GM21529 (cell line): ENCODE data around the gene ARHGAP26.

Source experiments
- ATAC-seq: cut with Tn5 transposase; IDR thresholded peaks from one replicate; pipeline ENCODE4 v1.9.1; 2021; ENCODE audit not compliant: unreplicated experiment

ARHGAP26 gene

GRCh38 chr5:143002459-143003327 is 232.5 kb downstream of the ARHGAP26 start:
- ATAC-seq: peak; percentile 77

GRCh38 chr5:143003328-143003636 is 233.1 kb downstream of the ARHGAP26 start:
- no peak for ATAC-seq

DNA sequence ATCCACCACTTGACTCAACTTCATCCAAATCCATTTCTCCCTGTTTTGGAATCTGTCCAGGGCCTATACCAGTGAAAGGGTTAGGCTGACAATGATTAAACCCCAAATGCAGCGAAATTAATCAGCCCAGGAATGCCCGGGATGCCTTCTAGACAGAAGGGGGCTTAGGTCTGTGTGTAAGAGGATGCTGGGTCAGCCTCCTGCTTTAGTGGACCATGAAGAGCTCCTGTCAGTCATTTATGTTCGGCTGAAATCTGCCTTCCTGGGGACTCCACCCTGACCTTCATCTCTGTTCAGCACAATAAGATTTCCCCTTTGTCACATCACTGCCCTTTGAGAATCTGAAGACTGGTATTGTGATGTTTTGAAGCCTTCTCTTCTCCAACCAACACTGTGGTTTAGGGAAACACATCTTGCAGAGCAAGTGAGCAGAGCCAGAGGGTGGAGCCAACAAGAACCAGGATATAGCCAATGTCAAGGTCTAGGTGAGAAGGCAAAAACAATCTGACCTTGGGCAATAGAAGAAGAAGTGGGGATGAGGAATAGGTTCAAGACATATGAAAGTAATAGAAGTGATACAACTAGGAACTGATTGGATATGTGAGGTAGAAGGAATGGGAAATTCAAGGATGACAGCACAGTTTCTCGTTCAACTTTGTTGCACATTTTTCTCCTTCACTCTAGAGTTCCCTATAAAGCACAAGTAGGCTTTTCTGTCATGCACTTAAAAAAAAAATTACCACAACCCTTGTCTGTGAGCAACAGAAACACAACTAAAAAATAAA is 234.4 kb downstream of the ARHGAP26 start:
- ATAC-seq: peak; percentile 42

- no peak for ATAC-seq
These were observed 236.3 kb downstream of the ARHGAP26 start for GRCh38 chr5:143006501-143006900.

- ATAC-seq: no peak
These were observed 237.9 kb downstream of the ARHGAP26 start for GRCh38 chr5:143008032-143008431.

- ATAC-seq: peak; percentile 80
These were observed 238.8 kb downstream of the ARHGAP26 start for GRCh38 chr5:143008809-143009521.

DNA sequence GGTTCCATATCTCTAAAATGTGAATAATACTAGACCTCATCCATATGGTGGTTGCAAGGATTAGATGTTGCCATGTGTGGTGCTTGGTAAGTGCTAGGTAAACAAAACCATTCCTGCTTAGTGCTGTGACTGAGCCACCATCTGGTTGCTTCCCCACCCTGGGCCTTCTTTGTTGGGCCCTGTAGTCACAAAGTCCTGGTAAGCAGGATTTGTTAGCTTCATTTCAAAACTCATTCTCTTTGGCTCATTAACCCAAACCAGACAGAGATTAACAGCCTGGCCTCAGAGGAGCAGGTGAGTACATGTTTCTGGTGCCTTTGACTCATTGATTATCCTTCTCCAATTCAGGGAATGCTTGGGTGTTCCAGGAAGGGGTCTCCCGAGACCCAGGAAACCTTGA is 240.2 kb downstream of the ARHGAP26 start:
- ATAC-seq: no peak

- ATAC-seq: no peak
These were observed 241.4 kb downstream of the ARHGAP26 start for GRCh38 chr5:143011585-143011984.

DNA sequence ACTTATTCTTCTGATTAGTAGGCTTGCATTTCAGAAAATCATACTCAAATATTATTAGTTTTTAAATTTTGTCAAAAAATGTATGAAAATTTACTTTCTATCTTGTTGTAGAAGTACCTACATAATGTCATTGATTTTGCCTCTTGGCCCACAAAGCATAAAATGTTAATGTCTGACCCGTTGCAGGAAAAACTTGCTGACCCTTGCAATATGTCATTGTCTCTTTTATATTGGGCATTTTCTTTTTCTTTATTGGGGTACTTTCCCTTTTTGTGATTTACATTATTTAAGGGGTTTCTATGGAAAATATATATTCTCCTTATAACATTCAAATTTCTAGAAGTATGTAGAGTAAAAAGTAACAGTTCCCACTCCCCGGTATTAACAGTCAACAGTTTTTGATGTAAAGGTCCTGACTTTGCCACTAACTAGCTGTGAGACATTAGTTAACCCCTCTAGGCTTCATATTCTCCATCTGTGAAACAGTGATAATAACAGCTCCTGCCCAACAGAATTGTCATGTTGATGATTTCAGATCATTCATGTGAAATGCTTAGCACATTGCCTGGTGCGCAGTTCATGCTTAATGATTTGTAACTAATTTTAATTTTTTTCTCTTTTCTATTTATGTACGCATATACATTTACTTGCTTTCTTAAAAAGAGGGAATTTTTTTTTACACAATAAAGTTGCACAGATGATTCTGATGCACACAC is 243.2 kb downstream of the ARHGAP26 start:
- ATAC-seq: no peak

DNA sequence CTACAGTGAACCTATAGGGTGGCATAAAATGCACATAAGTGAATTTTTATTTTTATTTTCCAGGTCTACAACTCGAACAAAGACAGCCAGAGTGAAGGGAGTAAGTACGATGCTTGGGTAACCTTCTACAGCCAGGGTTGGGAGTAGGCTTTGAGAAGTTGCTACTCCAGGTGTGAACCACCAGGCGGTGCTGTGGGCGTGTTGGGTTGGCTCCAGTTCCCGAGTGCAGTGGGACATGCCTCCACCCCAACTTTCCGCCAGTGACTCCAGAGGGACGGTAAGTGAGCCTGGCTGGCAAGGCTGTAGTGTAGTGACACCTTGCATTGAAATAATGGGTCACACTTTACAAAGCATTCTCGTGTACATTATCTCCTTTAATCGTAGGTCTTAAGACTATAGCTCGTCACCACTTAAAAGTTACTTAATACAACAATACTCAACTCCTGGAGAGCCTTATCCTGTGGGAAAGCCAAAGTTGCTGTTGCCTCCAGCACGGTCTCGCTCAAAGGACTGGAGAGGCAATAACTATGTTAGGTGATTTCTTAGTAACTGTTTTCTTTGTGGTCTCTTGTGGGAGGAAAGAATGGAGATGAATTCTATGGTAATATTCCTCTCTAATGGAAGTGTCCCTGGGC is 244.0 kb downstream of the ARHGAP26 start:
- ATAC-seq: no peak

DNA sequence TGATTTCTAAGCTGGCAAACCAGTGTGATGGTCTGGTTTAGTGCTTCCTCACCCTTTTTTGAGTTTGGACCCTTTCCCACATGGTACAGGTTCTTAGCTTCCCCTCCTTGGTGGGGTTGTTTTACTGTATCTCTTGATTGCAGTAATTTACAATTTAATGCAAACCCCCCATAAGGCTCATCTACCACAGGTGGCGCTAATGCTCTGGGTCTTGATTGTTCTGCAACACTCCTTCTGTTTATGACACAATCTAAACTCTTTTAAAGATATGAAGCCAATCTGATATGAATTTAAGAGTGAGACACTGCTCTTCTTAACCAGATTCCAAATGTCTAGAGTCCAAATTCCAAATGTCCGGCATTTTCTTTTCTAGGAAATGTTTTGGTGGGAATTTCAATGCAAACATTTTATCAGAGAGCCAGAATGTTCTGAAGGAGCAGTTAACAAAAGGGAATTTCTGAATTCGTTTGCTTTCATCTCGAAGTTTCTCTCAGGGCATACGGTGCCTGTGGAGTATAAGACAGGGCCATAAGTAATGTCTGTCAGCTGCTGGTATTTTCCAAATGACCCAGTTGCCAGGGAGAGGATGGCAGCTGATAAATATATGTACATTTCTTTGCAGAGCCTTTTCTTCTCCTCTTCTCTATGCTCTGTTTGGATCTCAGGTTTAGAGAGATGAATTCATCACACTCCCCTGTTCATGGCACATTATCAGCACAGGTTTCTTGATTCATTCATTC is 246.8 kb downstream of the ARHGAP26 start:
- no peak for ATAC-seq

GRCh38 chr5:143017541-143017940 is 247.4 kb downstream of the ARHGAP26 start:
- no peak for ATAC-seq

DNA sequence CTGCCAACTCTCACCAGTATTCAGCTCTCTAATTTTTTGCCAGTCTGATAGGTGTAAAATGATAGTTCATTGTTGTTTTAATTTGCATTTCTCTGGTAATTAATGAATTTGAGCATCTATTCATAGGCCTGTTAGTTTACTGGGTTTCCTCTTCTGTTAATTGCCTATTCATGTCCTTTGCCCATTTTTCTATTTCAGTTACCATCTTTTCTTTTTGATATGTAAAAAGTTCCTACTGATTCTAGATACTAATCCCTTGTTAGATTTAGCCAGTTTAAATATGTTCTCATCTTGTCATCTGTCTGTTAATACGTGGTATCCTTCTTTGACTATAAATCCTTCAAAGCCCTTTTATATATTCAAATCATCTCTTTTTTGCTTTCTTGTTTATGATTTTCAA is 247.8 kb downstream of the ARHGAP26 start:
- no peak for ATAC-seq

DNA sequence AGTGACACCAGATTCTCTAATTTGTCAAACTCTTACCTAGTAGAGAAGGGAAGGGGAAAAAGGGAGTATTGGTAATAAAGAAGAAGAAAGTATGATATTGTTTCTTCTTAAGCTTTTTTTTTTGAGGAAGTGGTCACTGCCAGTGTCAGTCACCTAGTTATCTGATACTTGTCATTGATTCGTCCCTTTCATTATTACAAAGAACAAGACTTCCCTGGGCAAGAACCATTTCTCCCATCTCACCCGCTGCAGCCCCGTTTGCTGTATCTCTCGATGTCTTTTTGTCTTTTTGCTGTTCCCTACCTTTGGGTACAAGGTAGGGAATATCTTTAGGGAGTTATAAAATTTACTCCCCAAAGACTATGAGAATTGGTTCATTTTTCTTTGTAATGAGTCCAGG is 249.0 kb downstream of the ARHGAP26 start:
- no peak for ATAC-seq

DNA sequence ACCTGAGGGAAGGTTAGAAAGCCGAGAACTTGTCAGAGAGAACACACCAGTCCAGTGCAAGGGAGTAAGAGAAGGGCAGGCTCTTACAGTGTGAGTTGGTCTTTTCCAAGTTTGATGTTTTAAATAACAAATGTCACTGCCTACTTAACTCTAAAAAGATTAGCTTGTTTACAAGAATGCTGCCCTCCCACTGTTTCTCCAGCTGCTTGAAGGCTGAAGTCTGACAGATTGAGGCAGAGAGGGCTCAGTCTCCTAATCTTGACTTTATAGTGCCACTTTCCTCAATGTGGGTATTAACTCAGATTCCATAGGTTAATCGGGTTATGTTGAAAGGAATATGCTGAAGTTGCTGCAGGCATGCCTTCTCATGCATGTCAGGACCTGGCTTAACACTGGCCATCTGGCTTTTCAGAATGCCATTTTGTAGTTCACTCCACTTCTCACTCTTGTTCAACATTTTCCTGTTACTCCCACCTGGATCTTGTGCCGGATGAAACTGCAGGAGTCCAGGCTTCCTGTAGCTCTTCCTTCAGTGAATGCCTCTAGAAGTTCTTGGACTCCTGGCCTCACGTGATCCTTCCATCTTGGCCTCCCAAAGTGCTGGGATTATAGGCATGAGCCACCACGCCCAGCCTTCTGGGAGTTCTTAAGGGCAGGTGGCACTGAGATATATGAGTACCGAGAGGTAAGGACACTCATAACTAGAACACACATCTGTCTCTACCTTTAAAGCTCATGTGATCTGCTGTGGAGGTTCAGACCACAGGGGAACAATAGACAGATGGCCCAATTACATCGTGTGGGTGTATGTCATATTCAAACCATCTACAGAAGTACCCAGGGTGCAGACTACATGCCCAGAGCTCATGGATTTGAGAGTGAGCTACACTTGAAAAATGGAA is 249.7 kb downstream of the ARHGAP26 start:
- ATAC-seq: peak; percentile 84

DNA sequence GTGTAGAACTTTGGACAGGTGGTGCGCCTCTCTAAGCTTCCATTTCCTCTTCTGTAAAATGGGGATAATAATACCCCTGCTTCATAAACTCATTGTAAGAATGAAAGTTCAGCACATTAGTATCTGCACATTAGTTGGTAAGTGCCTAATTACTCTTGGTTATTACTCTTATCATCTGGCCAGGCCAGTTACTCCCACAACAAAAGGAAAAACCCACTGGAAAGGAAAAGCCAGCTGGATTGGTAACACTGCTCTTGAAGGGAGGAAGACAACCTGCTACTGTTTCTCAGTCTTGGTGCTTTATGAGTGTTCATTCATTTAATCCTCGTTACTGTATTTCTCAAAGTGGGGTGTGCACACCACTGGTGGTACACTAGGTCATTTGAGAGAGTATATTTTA is 251.4 kb downstream of the ARHGAP26 start:
- no peak for ATAC-seq

GRCh38 chr5:143023411-143024096 is 253.4 kb downstream of the ARHGAP26 start:
- peak; percentile 52 for ATAC-seq

DNA sequence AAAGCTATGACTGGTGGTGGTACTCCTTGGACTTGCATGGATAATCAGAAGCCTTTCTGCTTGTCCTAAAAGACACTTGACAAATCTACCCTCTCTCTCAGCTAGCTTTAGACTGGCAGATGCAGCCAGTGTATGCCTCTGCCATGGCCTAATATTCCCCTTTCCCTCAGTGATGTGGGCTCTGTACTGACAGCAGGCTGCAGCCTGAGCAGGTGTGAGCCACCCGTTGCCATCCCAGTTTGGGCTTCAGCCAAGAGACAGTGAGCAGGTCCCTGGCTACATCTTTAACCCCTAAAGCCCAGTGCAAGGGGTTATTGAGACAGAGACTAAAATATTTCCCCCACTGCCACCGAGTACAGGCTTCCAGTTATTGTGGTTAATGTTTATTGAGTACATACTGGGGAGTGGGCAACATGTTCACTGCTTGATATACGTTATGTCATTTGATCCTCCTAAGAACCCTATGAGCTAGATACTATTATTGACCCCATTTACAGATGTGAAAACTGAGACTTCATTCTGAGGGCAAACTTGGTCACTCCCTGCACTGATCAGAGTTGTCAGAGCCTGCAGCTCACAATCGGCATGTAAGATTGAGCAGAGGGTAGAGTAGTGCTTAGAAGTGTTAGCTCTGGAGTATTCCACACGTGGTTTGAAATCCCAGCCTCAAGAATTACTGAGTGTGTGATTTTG is 254.2 kb downstream of the ARHGAP26 start:
- no peak for ATAC-seq
